ENCODE measurements around the gene PEX7.

DNA sequence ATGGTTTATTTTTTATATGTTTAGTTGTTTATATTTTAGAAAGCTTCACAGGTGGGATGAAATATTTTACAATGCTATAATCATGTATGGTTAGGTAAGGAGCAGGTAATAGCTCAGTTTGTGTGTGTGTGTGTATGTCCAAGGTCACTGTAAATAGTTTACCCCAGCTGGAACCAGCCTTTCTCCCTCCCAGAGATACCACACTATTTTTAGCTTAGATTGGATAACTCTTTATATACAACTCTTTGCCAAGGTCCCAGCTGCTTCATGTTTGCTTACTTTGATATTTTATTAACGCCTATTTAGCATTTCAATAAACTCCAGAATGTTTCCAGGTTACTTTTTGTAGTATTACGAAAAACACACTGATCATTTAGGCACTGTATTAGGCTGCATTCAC, 1.8 kb upstream of the PEX7 start:
- TF ChIP-seq, protein P1, sequence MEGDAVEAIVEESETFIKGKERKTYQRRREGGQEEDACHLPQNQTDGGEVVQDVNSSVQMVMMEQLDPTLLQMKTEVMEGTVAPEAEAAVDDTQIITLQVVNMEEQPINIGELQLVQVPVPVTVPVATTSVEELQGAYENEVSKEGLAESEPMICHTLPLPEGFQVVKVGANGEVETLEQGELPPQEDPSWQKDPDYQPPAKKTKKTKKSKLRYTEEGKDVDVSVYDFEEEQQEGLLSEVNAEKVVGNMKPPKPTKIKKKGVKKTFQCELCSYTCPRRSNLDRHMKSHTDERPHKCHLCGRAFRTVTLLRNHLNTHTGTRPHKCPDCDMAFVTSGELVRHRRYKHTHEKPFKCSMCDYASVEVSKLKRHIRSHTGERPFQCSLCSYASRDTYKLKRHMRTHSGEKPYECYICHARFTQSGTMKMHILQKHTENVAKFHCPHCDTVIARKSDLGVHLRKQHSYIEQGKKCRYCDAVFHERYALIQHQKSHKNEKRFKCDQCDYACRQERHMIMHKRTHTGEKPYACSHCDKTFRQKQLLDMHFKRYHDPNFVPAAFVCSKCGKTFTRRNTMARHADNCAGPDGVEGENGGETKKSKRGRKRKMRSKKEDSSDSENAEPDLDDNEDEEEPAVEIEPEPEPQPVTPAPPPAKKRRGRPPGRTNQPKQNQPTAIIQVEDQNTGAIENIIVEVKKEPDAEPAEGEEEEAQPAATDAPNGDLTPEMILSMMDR (IDR thresholded peaks at IDR 0.05) = no peak
- TF ChIP-seq EP300 (IDR thresholded peaks at IDR 0.05; ENCODE audit: low read depth) = no peak

All from transverse colon (tissue), 3 donors.